B cell (primary cell): Measurements from ENCODE around the gene GEMIN7.

Experiments
- EZH2 ChIP-seq: IDR thresholded peaks from 2 replicates; pipeline ENCODE4 v1.6.1; 2012; ENCODE audit warnings: borderline replicate concordance, low read depth, mild to moderate bottlenecking, moderate library complexity, low read length; ENCODE audit not compliant: insufficient read depth, poor library complexity, severe bottlenecking
- TF ChIP-seq, protein P1 (sequence below): fragments of 200-600 bp; IDR thresholded peaks from one replicate; pipeline ENCODE4 v1.8.0; 2022; ENCODE audit warnings: antibody characterized with exemption, mild to moderate bottlenecking

DNA sequence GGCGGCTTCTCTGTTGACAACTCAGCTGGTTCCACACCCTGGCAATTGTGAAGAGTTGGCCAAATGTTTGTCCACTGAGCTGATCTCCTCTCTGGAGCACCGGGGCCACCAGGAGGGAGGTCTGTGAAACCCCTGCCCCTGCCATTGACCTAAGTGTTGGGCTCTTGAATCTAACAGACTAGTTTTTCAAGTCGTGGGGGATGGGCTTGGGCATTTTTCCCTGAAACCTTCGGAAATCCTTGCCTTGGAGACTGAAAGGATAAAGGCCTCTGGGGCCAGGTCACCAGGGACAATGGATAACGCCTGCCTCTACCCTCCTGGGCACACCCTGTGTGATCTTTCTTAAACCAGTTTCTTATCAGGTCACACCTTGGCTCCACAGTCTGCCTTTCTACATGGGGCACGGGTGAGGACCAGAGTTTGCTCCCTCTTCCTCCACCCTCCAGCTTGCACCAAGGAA is 881 bp downstream of the GEMIN7 start:
- TF ChIP-seq, protein P1, sequence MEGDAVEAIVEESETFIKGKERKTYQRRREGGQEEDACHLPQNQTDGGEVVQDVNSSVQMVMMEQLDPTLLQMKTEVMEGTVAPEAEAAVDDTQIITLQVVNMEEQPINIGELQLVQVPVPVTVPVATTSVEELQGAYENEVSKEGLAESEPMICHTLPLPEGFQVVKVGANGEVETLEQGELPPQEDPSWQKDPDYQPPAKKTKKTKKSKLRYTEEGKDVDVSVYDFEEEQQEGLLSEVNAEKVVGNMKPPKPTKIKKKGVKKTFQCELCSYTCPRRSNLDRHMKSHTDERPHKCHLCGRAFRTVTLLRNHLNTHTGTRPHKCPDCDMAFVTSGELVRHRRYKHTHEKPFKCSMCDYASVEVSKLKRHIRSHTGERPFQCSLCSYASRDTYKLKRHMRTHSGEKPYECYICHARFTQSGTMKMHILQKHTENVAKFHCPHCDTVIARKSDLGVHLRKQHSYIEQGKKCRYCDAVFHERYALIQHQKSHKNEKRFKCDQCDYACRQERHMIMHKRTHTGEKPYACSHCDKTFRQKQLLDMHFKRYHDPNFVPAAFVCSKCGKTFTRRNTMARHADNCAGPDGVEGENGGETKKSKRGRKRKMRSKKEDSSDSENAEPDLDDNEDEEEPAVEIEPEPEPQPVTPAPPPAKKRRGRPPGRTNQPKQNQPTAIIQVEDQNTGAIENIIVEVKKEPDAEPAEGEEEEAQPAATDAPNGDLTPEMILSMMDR: no peak
- TF ChIP-seq EZH2: no peak
